CD4-positive, alpha-beta T cell treated with Interferon alpha-2 for 1 hour (primary cell): ENCODE measurements around the gene ADAM15.

Experiments
- DNase-seq, 2 donors: peaks; one replicate each; pipeline ENCODE4 v3.0.0-alpha.2; 2020 to 2022

ADAM15 gene

DNA sequence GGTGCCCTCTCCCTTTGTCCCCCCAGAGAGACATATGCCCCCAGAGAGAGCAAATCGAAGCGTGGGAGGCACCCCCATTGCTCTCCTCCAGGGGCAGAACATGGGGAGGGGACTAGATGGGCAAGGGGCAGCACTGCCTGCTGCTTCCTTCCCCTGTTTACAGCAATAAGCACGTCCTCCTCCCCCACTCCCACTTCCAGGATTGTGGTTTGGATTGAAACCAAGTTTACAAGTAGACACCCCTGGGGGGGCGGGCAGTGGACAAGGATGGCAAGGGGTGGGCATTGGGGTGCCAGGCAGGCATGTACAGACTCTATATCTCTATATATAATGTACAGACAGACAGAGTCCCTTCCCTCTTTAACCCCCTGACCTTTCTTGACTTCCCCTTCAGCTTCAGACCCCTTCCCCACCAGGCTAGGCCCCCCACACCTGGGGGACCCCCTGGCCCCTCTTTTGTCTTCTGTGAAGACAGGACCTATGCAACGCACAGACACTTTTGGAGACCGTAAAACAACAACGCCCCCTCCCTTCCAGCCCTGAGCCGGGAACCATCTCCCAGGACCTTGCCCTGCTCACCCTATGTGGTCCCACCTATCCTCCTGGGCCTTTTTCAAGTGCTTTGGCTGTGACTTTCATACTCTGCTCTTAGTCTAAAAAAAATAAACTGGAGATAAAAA lies 35.9 kb downstream of the ADAM15 start:
- DNase-seq: no peak

- peak; percentile 74 to 84 for DNase-seq
Observed at GRCh38 chr1:155091071-155092051, 40.2 kb downstream of the ADAM15 start.

DNA sequence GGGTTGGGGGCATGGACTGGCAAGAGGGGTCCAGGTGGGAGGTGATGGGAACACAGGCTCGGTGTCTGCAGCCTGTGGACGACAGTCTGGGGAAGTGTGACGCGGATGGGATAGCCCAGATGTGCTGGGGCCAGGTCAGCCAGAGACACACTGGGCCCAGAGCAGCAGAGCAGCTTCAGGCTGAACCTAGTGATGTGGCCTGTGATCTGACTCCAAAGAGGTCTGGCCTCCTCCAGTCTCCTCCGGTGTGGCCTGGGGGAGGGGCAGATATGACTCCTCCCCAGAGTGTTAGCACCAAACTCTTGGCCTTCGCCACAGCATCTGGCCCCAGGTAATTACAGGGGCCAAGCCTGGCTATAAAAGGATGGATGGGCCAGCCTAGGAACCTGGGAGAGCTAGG lies 41.0 kb downstream of the ADAM15 start:
- no peak for DNase-seq

DNA sequence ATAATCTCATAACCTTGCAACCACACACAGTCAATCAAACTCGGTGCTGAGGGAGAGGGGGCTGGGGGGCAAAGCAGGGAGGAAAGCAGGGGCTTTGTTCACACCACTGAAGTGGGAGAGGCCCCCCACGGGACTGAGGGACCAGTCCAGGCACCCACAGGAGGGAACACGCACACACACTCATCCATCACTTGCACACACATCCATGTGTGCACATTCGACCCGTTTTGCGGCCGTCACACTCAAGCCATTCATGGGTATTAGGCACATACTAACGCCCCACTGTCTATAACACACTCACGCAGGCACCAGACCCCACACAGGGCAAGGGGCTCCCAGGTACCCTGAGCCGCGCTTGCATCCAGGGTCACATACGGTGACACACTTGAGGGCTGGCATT lies 41.5 kb downstream of the ADAM15 start:
- no peak for DNase-seq

GRCh38 chr1:155093911-155094621 lies 43.0 kb downstream of the ADAM15 start:
- DNase-seq: peak in 1 of 2 donors; percentile 33

- no peak for DNase-seq
Observed at GRCh38 chr1:155094622-155094948, 43.5 kb downstream of the ADAM15 start.

GRCh38 chr1:155099331-155099730 lies 48.2 kb downstream of the ADAM15 start:
- DNase-seq: no peak

DNA sequence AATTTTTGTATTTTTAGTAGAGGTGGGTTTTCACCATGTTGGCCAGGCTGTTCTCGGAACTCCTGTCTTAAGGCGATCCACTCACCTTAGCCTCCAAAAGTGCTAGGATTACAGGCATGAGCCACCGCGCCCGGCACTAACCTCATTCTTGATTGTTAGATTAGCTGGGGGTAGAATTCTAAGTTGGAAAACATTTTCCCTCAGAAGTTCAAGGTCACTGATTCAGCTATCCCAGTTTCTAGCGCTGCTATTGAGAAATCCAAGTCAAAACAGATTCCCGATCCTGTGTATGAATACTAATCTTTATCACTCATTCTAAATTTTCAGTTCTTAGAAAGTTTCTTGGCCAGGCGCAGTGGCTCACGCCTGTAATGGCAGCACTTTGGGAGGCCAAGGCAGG lies 52.2 kb downstream of the ADAM15 start:
- no peak for DNase-seq

DNA sequence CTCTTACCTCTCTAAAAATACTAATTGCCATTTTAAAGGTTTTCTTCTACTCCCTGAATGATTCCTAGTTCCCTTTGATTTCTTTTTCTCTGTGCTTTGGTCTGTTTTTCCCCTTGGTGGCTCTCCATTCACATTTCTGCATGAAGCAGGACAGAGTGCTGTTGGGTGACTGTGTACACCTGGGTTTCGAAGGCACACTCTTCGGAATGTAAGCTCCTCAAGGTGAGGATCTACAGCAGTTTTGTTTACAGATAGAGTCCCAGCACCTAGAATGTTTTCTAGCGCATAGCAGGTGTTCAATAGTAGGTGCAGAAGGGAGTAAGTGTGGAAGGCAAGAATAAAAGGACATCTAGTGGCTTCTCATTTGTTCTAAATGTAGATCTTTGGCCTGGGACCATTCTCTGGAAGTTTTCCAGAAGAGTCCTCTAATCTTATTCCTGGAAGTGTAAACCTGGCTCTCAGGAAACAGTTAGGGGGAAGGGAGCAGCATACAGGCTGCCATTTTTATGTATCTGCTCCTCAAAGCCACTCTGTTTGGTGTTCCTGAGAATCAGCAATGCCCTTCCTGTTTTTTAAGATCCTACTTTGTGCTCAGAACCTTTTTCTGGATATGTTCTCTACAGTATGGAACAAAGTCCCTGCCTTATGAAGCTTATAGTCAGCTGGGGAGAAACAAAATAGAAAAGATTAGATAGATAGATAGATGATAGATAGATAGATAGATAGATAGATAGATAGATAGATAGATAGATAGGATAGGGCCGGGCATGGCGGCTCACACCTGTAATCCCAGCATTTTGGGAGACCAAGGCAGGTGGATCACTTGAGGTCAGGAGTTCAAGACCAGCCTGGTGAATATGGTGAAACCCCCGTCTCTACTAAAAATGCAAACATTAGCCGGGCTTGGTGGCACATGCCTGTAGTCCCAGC lies 53.8 kb downstream of the ADAM15 start:
- DNase-seq: no peak

GRCh38 chr1:155105604-155106011 lies 54.5 kb downstream of the ADAM15 start:
- DNase-seq: no peak

- DNase-seq: no peak
Observed at GRCh38 chr1:155106862-155107261, 55.7 kb downstream of the ADAM15 start.

GRCh38 chr1:155107309-155108264 lies 56.5 kb downstream of the ADAM15 start:
- no peak for DNase-seq

DNA sequence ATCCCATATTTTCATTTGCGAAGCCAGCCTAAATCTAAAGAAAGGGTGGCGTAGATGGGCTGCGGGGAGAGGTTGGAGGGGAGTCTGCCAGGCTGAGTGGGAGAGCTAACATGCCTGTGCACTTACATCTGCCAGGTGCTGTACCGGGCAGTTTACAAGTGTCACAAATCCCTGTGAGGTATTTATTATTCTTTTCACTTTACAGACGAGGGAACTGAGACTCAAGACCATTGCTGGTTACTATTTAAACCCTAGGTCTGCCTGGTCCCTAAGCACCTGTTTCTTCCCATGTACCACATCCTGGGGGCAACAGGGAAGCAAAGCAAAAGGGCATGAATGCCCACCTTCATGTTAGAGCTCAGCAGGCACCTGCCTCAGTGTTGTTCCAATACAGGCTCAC lies 57.2 kb downstream of the ADAM15 start:
- DNase-seq: no peak

DNA sequence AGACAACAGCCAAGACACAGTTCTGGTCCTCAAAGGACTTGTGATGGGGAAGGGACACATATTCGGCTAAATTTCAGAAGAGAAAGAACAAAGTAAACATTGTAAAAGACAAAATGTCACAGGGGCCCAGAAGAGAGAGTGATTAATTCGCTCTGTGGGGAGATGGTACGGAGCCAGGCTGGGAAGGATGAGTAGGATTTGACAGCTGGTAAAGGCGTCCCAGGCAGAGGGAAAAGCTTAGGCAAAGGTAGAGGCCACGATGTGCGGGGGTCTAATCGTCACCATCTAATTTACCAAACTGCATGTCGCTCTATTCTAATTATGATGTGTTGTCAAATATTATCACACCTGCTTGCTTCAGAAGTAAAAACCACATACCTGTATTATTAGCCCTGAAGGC lies 59.3 kb downstream of the ADAM15 start:
- DNase-seq: no peak

- DNase-seq: no peak
Observed at GRCh38 chr1:155110826-155111225, 59.7 kb downstream of the ADAM15 start.
